ENCODE data around the gene KLKB1. TPM values are rescaled to one million over a fixed set of nuclear protein-coding genes. Genes with fewer than 3 reads are reported as not detected.
"Not testable (repeated sequence)": the region's sequence is repeated elsewhere in the genome, so short reads cannot be mapped to it uniquely, and the experiment has no call there.

Gene KLKB1
- total RNA-seq, 2 donors from 2014 or later = 1.5 TPM; not detected in 1

- Histone ChIP-seq H3K9me3 (no peaks in the 10 kb centered on the region), H3K27me3 (replicated peaks; ENCODE audit: insufficient read depth) (no peaks in the 10 kb centered on the region), H3K4me3 (no peak overlapping the region), H3K36me3 (no peaks in the 10 kb centered on the region), H3K27ac (no peak overlapping the region), H3K4me1 (replicated peaks) (no peaks in the 10 kb centered on the region)
- WGBS = 39% methylated on average over 4 of the region's 4 CpGs
- DNase-seq (ENCODE audit: low spot score) = no peak
- intact Hi-C loops (cut with DNase I) = no loop called here
- TF ChIP-seq CTCF (IDR thresholded peaks at IDR 0.05) (no peak), POLR2A (IDR thresholded peaks at IDR 0.05) (no peak), POLR2AphosphoS5 (IDR thresholded peaks at IDR 0.05) (no peak)
Measured at GRCh38 chr4:186272699-186273391, 45.5 kb downstream of the KLKB1 start.

DNA sequence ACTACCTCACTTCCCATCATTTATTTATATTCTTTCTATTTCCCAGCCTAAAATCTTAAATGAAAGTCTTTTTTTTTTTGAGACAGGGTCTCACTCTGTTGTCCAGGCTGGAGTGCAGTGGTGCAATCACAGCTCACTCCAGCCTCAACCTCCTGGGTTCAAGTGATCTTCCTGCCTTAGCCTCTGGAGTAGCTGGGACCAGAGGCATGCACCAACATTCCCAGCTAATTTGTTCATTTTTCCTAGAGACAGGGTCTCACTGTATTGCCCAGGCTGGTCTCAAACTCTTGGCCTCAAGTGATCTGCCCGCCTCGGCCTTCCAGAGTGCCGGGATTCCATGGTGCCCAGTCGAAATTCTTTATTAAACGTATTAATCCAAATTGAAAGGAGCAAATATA, 46.1 kb downstream of the KLKB1 start:
- WGBS = 93% methylated on average over 5 of the region's 5 CpGs
- H3K27me3 ChIP-seq (replicated peaks; ENCODE audit: insufficient read depth); H3K4me1 ChIP-seq (replicated peaks); intact Hi-C loops (cut with DNase I); DNase-seq (ENCODE audit: low spot score); H3K36me3 ChIP-seq; H3K27ac ChIP-seq; H3K4me3 ChIP-seq; H3K9me3 ChIP-seq: not testable (repeated sequence)

DNA sequence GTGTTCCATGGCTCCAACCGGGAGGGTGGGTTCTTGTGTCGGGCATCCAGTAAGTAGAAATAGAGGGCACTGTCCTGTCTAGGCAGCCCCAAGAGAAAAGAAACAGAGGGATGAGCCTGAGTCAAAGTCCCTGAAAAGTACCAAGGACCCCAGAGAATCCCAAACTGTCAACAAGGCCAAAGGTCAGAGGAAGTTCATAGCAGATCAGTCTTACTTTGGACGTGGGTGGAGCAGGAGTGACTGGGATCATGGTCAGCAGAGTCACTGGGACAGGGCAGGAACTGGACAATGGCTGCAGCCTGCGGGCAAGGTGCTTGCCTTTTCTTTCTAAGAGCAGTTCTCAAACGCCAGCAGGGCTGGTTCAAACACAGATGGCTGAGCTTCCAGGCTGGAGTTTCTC, 56.0 kb downstream of the KLKB1 start:
- H3K27ac ChIP-seq = no peak overlapping the region
- no peaks in the 10 kb centered on the region for H3K4me1 ChIP-seq (replicated peaks)
- no peak overlapping the region for H3K4me3 ChIP-seq
- WGBS = 87% methylated on average over 5 of the region's 5 CpGs
- intact Hi-C loops (cut with DNase I) = no loop called here
- no peaks in the 10 kb centered on the region for H3K9me3 ChIP-seq
- no peak for DNase-seq (ENCODE audit: low spot score)
- no peaks in the 10 kb centered on the region for H3K27me3 ChIP-seq (replicated peaks; ENCODE audit: insufficient read depth)
- H3K36me3 ChIP-seq = no peaks in the 10 kb centered on the region
- no peak for TF ChIP-seq CTCF (IDR thresholded peaks at IDR 0.05)
- TF ChIP-seq POLR2AphosphoS5 (IDR thresholded peaks at IDR 0.05) = no peak
- no peak for TF ChIP-seq POLR2A (IDR thresholded peaks at IDR 0.05)

- no peak overlapping the region for H3K27ac ChIP-seq
- no peaks in the 10 kb centered on the region for H3K4me1 ChIP-seq (replicated peaks)
- H3K9me3 ChIP-seq = no peaks in the 10 kb centered on the region
- TF ChIP-seq POLR2AphosphoS5 (IDR thresholded peaks at IDR 0.05) = no peak
- no peak for TF ChIP-seq CTCF (IDR thresholded peaks at IDR 0.05)
- no peak for TF ChIP-seq POLR2A (IDR thresholded peaks at IDR 0.05)
- 96% methylated on average over 12 of the region's 12 CpGs for WGBS
- intact Hi-C loops (cut with DNase I) = no loop called here
- H3K27me3 ChIP-seq (replicated peaks; ENCODE audit: insufficient read depth) = no peaks in the 10 kb centered on the region
- no peak overlapping the region for H3K4me3 ChIP-seq
- no peak for DNase-seq (ENCODE audit: low spot score)
- H3K36me3 ChIP-seq = no peaks in the 10 kb centered on the region
Measured at GRCh38 chr4:186285147-186285546, 57.8 kb downstream of the KLKB1 start.

DNA sequence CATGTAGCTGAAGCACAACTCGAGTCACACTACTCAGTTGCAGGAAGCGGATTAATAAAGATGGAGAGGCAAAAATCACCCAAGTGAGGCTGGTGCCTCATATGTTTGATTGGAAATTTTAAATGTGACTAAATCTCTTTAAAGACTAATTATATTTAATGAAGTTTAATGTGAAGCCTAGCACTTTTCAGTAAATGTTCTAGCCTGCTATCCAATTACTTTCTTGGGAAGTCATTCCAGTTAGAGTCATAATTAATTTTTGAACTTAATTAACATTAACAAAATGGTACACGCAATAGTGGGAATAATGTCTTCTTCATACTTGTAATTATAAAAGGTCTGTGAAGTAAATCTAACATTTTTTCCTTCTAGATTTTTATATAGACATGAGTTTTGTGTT, 59.3 kb downstream of the KLKB1 start:
- H3K27me3 ChIP-seq (replicated peaks; ENCODE audit: insufficient read depth) = no peaks in the 10 kb centered on the region
- 91% methylated on average over 3 of the region's 3 CpGs for WGBS
- H3K27ac ChIP-seq = no peak overlapping the region
- intact Hi-C loops (cut with DNase I) = no loop called here
- H3K4me3 ChIP-seq = no peak overlapping the region
- no peaks in the 10 kb centered on the region for H3K9me3 ChIP-seq
- no peaks in the 10 kb centered on the region for H3K4me1 ChIP-seq (replicated peaks)
- no peak for TF ChIP-seq CTCF (IDR thresholded peaks at IDR 0.05)
- no peak for TF ChIP-seq POLR2AphosphoS5 (IDR thresholded peaks at IDR 0.05)
- no peak for TF ChIP-seq POLR2A (IDR thresholded peaks at IDR 0.05)
- DNase-seq (ENCODE audit: low spot score) = no peak
- no peaks in the 10 kb centered on the region for H3K36me3 ChIP-seq

Data from prostate gland (tissue), 2 donors.